ENCODE data around the gene FGF22. TPM values are rescaled to one million over a fixed set of nuclear protein-coding genes. Genes with fewer than 3 reads are reported as not detected.

The FGF22 gene
- total RNA-seq, 3 donors from 2014 or later: 0.33 to 0.48 TPM; not detected in 1

- Histone ChIP-seq H3K4me3 (no peak overlapping the region), H3K27ac (no peak overlapping the region), H3K4me1 (peaks cover 6 to 7% of the 10 kb centered on the region in 2 donors), H3K36me3 (no peaks in the 10 kb centered on the region), H3K9me3 (no peaks in the 10 kb centered on the region), H3K27me3 (peaks cover 17 to 60% of the 10 kb centered on the region in 2 donors)
- TF ChIP-seq POLR2A (IDR thresholded peaks at IDR 0.05) (no peak), POLR2AphosphoS5 (IDR thresholded peaks at IDR 0.05) (no peak)
- TF ChIP-seq, protein P1, sequence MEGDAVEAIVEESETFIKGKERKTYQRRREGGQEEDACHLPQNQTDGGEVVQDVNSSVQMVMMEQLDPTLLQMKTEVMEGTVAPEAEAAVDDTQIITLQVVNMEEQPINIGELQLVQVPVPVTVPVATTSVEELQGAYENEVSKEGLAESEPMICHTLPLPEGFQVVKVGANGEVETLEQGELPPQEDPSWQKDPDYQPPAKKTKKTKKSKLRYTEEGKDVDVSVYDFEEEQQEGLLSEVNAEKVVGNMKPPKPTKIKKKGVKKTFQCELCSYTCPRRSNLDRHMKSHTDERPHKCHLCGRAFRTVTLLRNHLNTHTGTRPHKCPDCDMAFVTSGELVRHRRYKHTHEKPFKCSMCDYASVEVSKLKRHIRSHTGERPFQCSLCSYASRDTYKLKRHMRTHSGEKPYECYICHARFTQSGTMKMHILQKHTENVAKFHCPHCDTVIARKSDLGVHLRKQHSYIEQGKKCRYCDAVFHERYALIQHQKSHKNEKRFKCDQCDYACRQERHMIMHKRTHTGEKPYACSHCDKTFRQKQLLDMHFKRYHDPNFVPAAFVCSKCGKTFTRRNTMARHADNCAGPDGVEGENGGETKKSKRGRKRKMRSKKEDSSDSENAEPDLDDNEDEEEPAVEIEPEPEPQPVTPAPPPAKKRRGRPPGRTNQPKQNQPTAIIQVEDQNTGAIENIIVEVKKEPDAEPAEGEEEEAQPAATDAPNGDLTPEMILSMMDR (IDR thresholded peaks at IDR 0.05): no peak
- no peak for DNase-seq (ENCODE audit: low spot score in 2 of 2)
- intact Hi-C loops (cut with DNase I; ENCODE audit: low total_unique reads): no loop called here
Observed at GRCh38 chr19:592101-592500, 47.6 kb upstream of the FGF22 start.

DNA sequence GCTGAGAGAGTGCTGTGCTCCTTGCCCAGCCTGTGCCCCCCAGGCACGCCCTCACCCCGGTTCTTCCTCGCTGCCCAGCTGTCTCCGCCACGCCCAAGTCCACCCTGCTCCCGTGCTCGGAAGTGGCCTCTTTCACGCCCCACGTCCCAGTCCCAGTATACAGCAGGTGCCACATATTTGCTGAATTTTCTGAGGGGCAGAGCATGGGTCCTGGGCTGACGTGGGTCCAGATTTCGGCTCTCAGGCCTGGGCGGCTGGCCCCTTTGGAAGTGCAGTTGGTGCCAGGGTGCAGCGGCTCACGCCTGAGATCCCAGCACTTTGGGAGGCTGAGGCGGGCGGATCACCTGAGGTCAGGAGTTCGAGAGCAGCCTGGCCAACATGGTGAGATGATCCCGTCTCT, 46.6 kb upstream of the FGF22 start:
- no peak for DNase-seq (ENCODE audit: low spot score in 2 of 2)
- TF ChIP-seq, protein P1 (IDR thresholded peaks at IDR 0.05): no peak
- no peak for TF ChIP-seq POLR2AphosphoS5 (IDR thresholded peaks at IDR 0.05)
- TF ChIP-seq POLR2A (IDR thresholded peaks at IDR 0.05): no peak
- Histone ChIP-seq H3K27ac (no peak overlapping the region), H3K36me3 (no peaks in the 10 kb centered on the region), H3K4me1 (peaks cover 5 to 6% of the 10 kb centered on the region in 2 donors), H3K27me3 (peaks cover 17 to 62% of the 10 kb centered on the region in 2 donors), H3K9me3 (no peaks in the 10 kb centered on the region), H3K4me3 (no peak overlapping the region)
- intact Hi-C loops (cut with DNase I; ENCODE audit: low total_unique reads): no loop called here

GRCh38 chr19:593505-593904, 46.2 kb upstream of the FGF22 start:
- no peak for DNase-seq (ENCODE audit: low spot score in 2 of 2)
- peaks cover under 1 to 6% of the 10 kb centered on the region in 2 donors for H3K4me1 ChIP-seq
- intact Hi-C loops (cut with DNase I; ENCODE audit: low total_unique reads): no loop called here
- H3K4me3 ChIP-seq: no peak overlapping the region
- no peaks in the 10 kb centered on the region for H3K36me3 ChIP-seq
- no peak for TF ChIP-seq POLR2AphosphoS5 (IDR thresholded peaks at IDR 0.05)
- H3K27me3 ChIP-seq: peaks cover 17 to 57% of the 10 kb centered on the region in 2 donors
- H3K27ac ChIP-seq: no peak overlapping the region
- no peaks in the 10 kb centered on the region for H3K9me3 ChIP-seq

- Histone ChIP-seq H3K36me3 (no peaks in the 10 kb centered on the region), H3K27ac (no peak overlapping the region), H3K4me1 (peaks cover 0 to 6% of the 10 kb centered on the region in 2 donors), H3K9me3 (no peaks in the 10 kb centered on the region), H3K27me3 (peaks cover 17 to 53% of the 10 kb centered on the region in 2 donors), H3K4me3 (no peak overlapping the region)
- DNase-seq (ENCODE audit: low spot score in 2 of 2): no peak
- TF ChIP-seq, protein P1 (IDR thresholded peaks at IDR 0.05): no peak
- no peak for TF ChIP-seq POLR2AphosphoS5 (IDR thresholded peaks at IDR 0.05)
- TF ChIP-seq POLR2A (IDR thresholded peaks at IDR 0.05): no peak
- intact Hi-C loops (cut with DNase I; ENCODE audit: low total_unique reads): no loop called here
Observed at GRCh38 chr19:594265-594870, 45.3 kb upstream of the FGF22 start.

GRCh38 chr19:595326-596262, 44.1 kb upstream of the FGF22 start:
- TF ChIP-seq, protein P1 (IDR thresholded peaks at IDR 0.05): no peak
- TF ChIP-seq POLR2A (IDR thresholded peaks at IDR 0.05) (no peak), POLR2AphosphoS5 (IDR thresholded peaks at IDR 0.05) (no peak)
- H3K27me3 ChIP-seq: peaks cover 14 to 48% of the 10 kb centered on the region in 2 donors

More at GRCh38 chr19:595326-596262, 44.1 kb upstream of the FGF22 start:
- peaks cover 0 to 1% of the 10 kb centered on the region in 2 donors for H3K4me1 ChIP-seq
- no peaks in the 10 kb centered on the region for H3K9me3 ChIP-seq
- H3K27ac ChIP-seq: no peak overlapping the region
- intact Hi-C loops (cut with DNase I; ENCODE audit: low total_unique reads): no loop called here
- DNase-seq (ENCODE audit: low spot score in 2 of 2): no peak
- H3K36me3 ChIP-seq: no peaks in the 10 kb centered on the region
- H3K4me3 ChIP-seq: no peak overlapping the region

Measured in breast epithelium (tissue), 4 donors.